Stimulated activated CD8-positive, alpha-beta memory T cell treated with anti-CD3 and anti-CD28 coated beads, Interleukin-4, amount 100 ng/mL, for 4 hours (primary cell): ENCODE measurements around the gene FGF12.

Experiments used
- DNase-seq, 2 donors: peaks; one replicate each; pipeline ENCODE4 v3.0.0-alpha.2; 2020; ENCODE audit warnings: low read depth in 2 of 2, low spot score in 1 of 2

Gene FGF12

GRCh38 chr3:192155194-192155593, 572.1 kb downstream of the FGF12 start:
- no peak for DNase-seq

- no peak for DNase-seq
Observed at GRCh38 chr3:192133271-192133670, 594.1 kb downstream of the FGF12 start.

GRCh38 chr3:192130534-192131132, 596.7 kb downstream of the FGF12 start:
- no peak for DNase-seq

GRCh38 chr3:192129586-192129985, 597.8 kb downstream of the FGF12 start:
- DNase-seq, result no peak

- DNase-seq, result no peak
Observed at GRCh38 chr3:192128922-192129321, 598.4 kb downstream of the FGF12 start.

GRCh38 chr3:192128060-192128459, 599.3 kb downstream of the FGF12 start:
- no peak for DNase-seq

- DNase-seq, result no peak
Observed at GRCh38 chr3:192122832-192123594, 604.3 kb downstream of the FGF12 start.

GRCh38 chr3:192121923-192122322, 605.4 kb downstream of the FGF12 start:
- DNase-seq, result no peak

GRCh38 chr3:192108820-192109219, 618.5 kb downstream of the FGF12 start:
- no peak for DNase-seq

GRCh38 chr3:192106543-192106942, 620.8 kb downstream of the FGF12 start:
- DNase-seq, result no peak

GRCh38 chr3:192092388-192093005, 634.8 kb downstream of the FGF12 start:
- no peak for DNase-seq

- DNase-seq, result no peak
Observed at GRCh38 chr3:192091831-192092230, 635.5 kb downstream of the FGF12 start.

- no peak for DNase-seq
Observed at GRCh38 chr3:192090586-192090985, 636.8 kb downstream of the FGF12 start.
